HepG2 (cell line): ENCODE results near the gene JAK2. TPM values are rescaled to one million over a fixed set of nuclear protein-coding genes. Genes with fewer than 3 reads are reported as not detected.

Source experiments
- ATAC-seq: fragments of 200-7000 bp; cut with Tn5 transposase; 3 replicates; pipeline ENCODE4 v1.9.1; 2020; ENCODE audit warnings: mild to moderate bottlenecking, moderate library complexity
- BruUV-seq: library from RNA; stranded (reverse); fragments of 400-500 nt; replicated peaks from 2 replicates; lab custom pipeline; 2021; lab: Mats Ljungman, UMichigan
- CTCF ChIA-PET: fragments of 300-600 bp; formaldehyde crosslinking; extraction: SDS; loops from one replicate; lab custom pipeline; 2021; ENCODE audit warnings: low total read pairs, inconsistent platforms, low intra/inter-chr PET ratio; lab: Yijun Ruan, JAX
- POLR2A ChIA-PET: fragments of 350-600 bp; sonication (Branson Sonifier 250); formaldehyde crosslinking; loops from one replicate; lab custom pipeline; 2020; ENCODE audit warnings: antibody characterized with exemption, inconsistent platforms; lab: Yijun Ruan, JAX
- DNase-seq: peaks from one replicate; pipeline ENCODE4 v3.0.0-alpha.2; 2015; ENCODE audit warnings: low spot score
- FAIRE-seq: peaks from 3 replicates; lab custom pipeline; 2011; peaks lifted over from hg19 to GRCh38; lab: Jason Lieb, UNC
- H2AFZ ChIP-seq: one replicate; pipeline ENCODE4 v1.6.1; 2011; ENCODE audit warnings: low read length, inconsistent platforms
- H3K27ac ChIP-seq: fragments of 300-600 bp; 3 replicates; pipeline ENCODE4 v1.8.0; 2011; ENCODE audit warnings: mixed run types, mild to moderate bottlenecking, mixed read lengths, low read length, inconsistent platforms; ENCODE audit not compliant: insufficient read depth; ENCODE audit errors: extremely low read length
- H3K27me3 ChIP-seq, 2 experiments: fragments of 200-600 bp in 1 of 2; 2 replicates in 1 of 2; 3 replicates in 1 of 2; pipeline versions ENCODE4 v1.6.0 to v1.8.0; 2011; ENCODE audit warnings: low read length in 2 of 2, mild to moderate bottlenecking in 2 of 2, moderate library complexity in 2 of 2, inconsistent platforms in 1 of 2; ENCODE audit not compliant: insufficient read depth in 2 of 2, control insufficient read depth in 1 of 2
- H3K36me3 ChIP-seq, 2 experiments: fragments of 200-600 bp in 1 of 2; replicated peaks in 1 of 2; 2 replicates in 1 of 2; 3 replicates in 1 of 2; pipeline versions ENCODE4 v1.5.1 to v1.8.0; 2011; ENCODE audit warnings: low read length in 2 of 2, inconsistent platforms in 1 of 2; ENCODE audit not compliant: insufficient read depth in 2 of 2, control insufficient read depth in 1 of 2
- H3K4me1 ChIP-seq: 2 replicates; pipeline ENCODE4 v1.5.1; 2012; ENCODE audit warnings: low read length, inconsistent platforms; ENCODE audit not compliant: insufficient read depth
- H3K4me2 ChIP-seq: 2 replicates; pipeline ENCODE4 v1.6.0; 2011; ENCODE audit warnings: low read depth, low read length, inconsistent platforms
- H3K4me3 ChIP-seq, 3 experiments: fragments of 200-600 bp in 1 of 3; sonication (generic), shearing (Covaris generic) in 1 of 3; replicated peaks in 1 of 3; 2 replicates each; pipeline ENCODE4 v1.5.1; 2011 to 2016; ENCODE audit warnings: low read length in 3 of 3, inconsistent platforms in 2 of 3, low read depth in 2 of 3, mild to moderate bottlenecking in 2 of 3, control low read depth in 1 of 3, mixed read lengths in 1 of 3; ENCODE audit not compliant: insufficient read depth in 1 of 3
- H3K79me2 ChIP-seq: one replicate; pipeline ENCODE4 v1.6.1; 2011; ENCODE audit warnings: low read length, inconsistent platforms; ENCODE audit not compliant: insufficient read depth
- H3K9ac ChIP-seq: 2 replicates; pipeline ENCODE4 v1.6.0; 2011; ENCODE audit warnings: mild to moderate bottlenecking, low read depth, low read length, inconsistent platforms; ENCODE audit not compliant: insufficient read depth
- H3K9me3 ChIP-seq: 2 replicates; pipeline ENCODE4 v1.5.1; 2012; ENCODE audit warnings: mild to moderate bottlenecking, low read length
- H4K20me1 ChIP-seq: 2 replicates; pipeline ENCODE4 v1.6.0; 2011; ENCODE audit warnings: inconsistent platforms, mild to moderate bottlenecking, low read length, moderate library complexity; ENCODE audit not compliant: insufficient read depth
- AHR ChIP-seq: IDR thresholded peaks from 2 replicates; pipeline ENCODE4 v1.6.1; 2018; ENCODE audit warnings: missing genetic modification reagents, missing compliant biosample characterization
- CBX5 ChIP-seq: sonication (generic); formaldehyde crosslinking; IDR thresholded peaks from 2 replicates; pipeline ENCODE4 v1.4.0; 2020; ENCODE audit warnings: missing genetic modification reagents, borderline replicate concordance
- HDAC1 ChIP-seq: sonication (generic); formaldehyde crosslinking; IDR thresholded peaks from 2 replicates; pipeline ENCODE4 v1.5.1; 2020; ENCODE audit warnings: mild to moderate bottlenecking, missing genetic modification reagents
- JUND ChIP-seq: sonication (generic); formaldehyde crosslinking; IDR thresholded peaks from 2 replicates; pipeline ENCODE4 v1.8.0; 2022; ENCODE audit warnings: mild to moderate bottlenecking, missing genetic modification reagents
- MAFF ChIP-seq: IDR thresholded peaks from 2 replicates; pipeline ENCODE4 v1.6.1; 2011; ENCODE audit warnings: low read depth, low read length, improper control_type of control experiment
- MAFK ChIP-seq, 2 experiments: IDR thresholded peaks in 1 of 2; conservative IDR thresholded peaks in 1 of 2; 2 replicates each; pipeline ENCODE4 v1.6.1; 2011; ENCODE audit warnings: improper control_type of control experiment in 2 of 2, low read length in 2 of 2
- PPARG ChIP-seq: conservative IDR thresholded peaks from 2 replicates; pipeline ENCODE4 v1.6.1; 2016; ENCODE audit warnings: missing biosample characterization, missing genetic modification reagents
- ZBTB3 ChIP-seq: sonication (generic); formaldehyde crosslinking; IDR thresholded peaks from 2 replicates; pipeline ENCODE4 v1.4.0; 2020; ENCODE audit warnings: low read depth, mild to moderate bottlenecking, moderate library complexity, missing genetic modification reagents, borderline replicate concordance
- ZNF143 ChIP-seq: sonication (generic); formaldehyde crosslinking; IDR thresholded peaks from 2 replicates; pipeline ENCODE4 v1.4.0; 2020; ENCODE audit warnings: missing genetic modification reagents
- ZNF484 ChIP-seq: sonication (generic); formaldehyde crosslinking; IDR thresholded peaks from 2 replicates; pipeline ENCODE4 v1.5.1; 2020; ENCODE audit warnings: mild to moderate bottlenecking, low read depth, missing genetic modification reagents, borderline replicate concordance
- ZNF569 ChIP-seq: sonication (generic); formaldehyde crosslinking; IDR thresholded peaks from 2 replicates; pipeline ENCODE4 v1.5.0; 2020; ENCODE audit warnings: mild to moderate bottlenecking, missing genetic modification reagents, moderate library complexity, borderline replicate concordance
- WGBS: methylation state at CpG from one replicate; pipeline ENCODE4 v1.1.6; 2017; ENCODE audit warnings: low lambda C conversion rate; 5-methylcytosine and 5-hydroxymethylcytosine counted together
- in situ Hi-C: cut with HindIII; loops from 2 replicates; pipeline ENCODE4 v1.10.0; 2017; ENCODE audit warnings: low pct_unique_long_range_greater_than_20kb; ENCODE audit not compliant: extremely low pct_ligation_motif_present
- intact Hi-C: fragments of 100-400 bp; cut with micrococcal nuclease; formaldehyde crosslinking; loops from one replicate; pipeline ENCODE4 v1.10.0; 2022; ENCODE audit not compliant: unreplicated experiment
- polyA plus RNA-seq, 8 experiments: library from polyadenylated mRNA; depleted of rRNA in 3 of 8; stranded (reverse) in 7 of 8; unstranded in 1 of 8; fragments of >200 nt; fragmentation: Illumina TruSeq in 4 of 8; extraction: Trizol in 4 of 8; gene quantifications; 2 replicates each; pipeline versions ENCODE4 v1.2.1 to v1.2.3, GENCODE V29; 2011 to 2016; ENCODE audit warnings: low read depth in 4 of 8, missing spikeins in 1 of 8, mixed read lengths in 1 of 8; ENCODE audit not compliant: insufficient read depth in 1 of 8
- total RNA-seq, 5 experiments: library from RNA; depleted of rRNA; stranded (reverse); fragments of >200 nt; fragmentation: Illumina TruSeq; extraction: Trizol; gene quantifications; 2 replicates each; pipeline ENCODE4 v1.2.3, GENCODE V29; 2016; ENCODE audit warnings: low read depth in 1 of 5
- TF ChIP-seq, protein P1 (sequence below): sonication (generic); formaldehyde crosslinking; IDR thresholded peaks from 2 replicates; pipeline ENCODE4 v1.4.0; 2020; ENCODE audit warnings: missing genetic modification reagents

Gene JAK2
- total and polyA plus RNA-seq, 2 of the 13 experiments (the other 11 are each of a cell fraction or from before 2014, with no cell fraction given) = 1.1 to 4.1 TPM

DNA sequence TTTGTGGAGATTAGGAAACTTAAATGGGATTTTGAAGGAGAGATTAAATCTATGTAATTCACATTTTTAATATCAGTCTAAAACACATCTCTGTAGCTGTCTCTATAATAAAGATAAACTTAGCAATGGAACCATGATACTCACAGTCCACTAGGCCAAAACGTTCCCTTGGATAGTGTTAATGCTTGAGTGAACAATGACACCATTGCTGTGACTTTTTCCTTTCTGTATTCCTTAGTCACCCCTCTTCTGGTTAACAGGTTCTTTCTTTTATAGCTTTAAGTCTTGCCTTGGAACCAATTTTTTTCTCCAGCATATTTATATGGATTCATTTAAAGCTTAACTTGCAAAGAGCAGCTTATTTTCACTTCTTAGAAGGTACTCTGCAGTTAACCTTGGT, 137.0 kb downstream of the JAK2 start (continued):
- TF ChIP-seq CBX5 (CRISPR knock-in tag) = no peak
- no peak for TF ChIP-seq ZNF143 (CRISPR knock-in tag)
- no peak for TF ChIP-seq PPARG (CRISPR knock-in tag)
- no peak for TF ChIP-seq ZNF484
- TF ChIP-seq, protein P1, sequence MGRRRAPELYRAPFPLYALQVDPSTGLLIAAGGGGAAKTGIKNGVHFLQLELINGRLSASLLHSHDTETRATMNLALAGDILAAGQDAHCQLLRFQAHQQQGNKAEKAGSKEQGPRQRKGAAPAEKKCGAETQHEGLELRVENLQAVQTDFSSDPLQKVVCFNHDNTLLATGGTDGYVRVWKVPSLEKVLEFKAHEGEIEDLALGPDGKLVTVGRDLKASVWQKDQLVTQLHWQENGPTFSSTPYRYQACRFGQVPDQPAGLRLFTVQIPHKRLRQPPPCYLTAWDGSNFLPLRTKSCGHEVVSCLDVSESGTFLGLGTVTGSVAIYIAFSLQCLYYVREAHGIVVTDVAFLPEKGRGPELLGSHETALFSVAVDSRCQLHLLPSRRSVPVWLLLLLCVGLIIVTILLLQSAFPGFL = no peak

DNA sequence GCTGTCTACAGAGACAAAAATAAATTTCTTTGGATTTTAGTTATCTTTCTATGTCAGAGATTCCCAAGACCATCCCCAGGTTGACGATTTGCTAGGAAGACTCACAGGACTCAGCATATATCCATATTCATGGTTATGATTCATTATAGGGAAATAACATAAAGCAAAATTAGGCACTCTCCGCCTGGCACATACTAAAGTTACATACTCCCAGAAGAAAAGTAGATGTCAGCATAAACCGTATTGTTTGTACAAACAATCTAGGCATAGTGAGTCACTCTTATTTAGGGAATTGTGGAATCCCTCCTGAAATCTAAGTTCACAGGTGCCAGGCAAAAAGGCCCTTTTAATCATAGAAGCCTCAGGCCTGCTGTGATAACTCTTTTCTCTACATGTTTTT, 137.4 kb downstream of the JAK2 start:
- no peak overlapping the region for H3K4me2 ChIP-seq
- 89% methylated on average over 3 of the region's 3 CpGs for WGBS
- H3K9ac ChIP-seq = no peak overlapping the region
- no peaks in the 10 kb centered on the region; a peak in 1 of 5 replicates for H3K36me3 ChIP-seq
- BruUV-seq = no TSS peak
- in situ Hi-C loops = no loop called here
- POLR2A ChIA-PET = no interaction called here
- H3K27ac ChIP-seq = no peak overlapping the region
- no peak for DNase-seq
- no peaks in the 10 kb centered on the region for H3K9me3 ChIP-seq
- ATAC-seq = no peak
- no peak for FAIRE-seq
- no peak for TF ChIP-seq ZNF569 (CRISPR knock-in tag)
- peak; percentile 81 to 86 for TF ChIP-seq MAFK (conservative IDR thresholded peaks at IDR 0.05 in 1 of 2, IDR thresholded peaks at IDR 0.05 in 1 of 2; ENCODE audit: low read length in 2 of 2)
- TF ChIP-seq MAFF = peak; percentile 79
- TF ChIP-seq JUND = no peak
- TF ChIP-seq ZBTB3 (CRISPR knock-in tag) = no peak
- no peak for TF ChIP-seq HDAC1 (CRISPR knock-in tag)
- no peak for TF ChIP-seq AHR
- TF ChIP-seq, all 625 proteins: peak for 2
- Histone ChIP-seq H3K4me3 (no peak overlapping the region), H2AFZ (no peak overlapping the region), H3K4me1 (no peaks in the 10 kb centered on the region), H4K20me1 (no peaks in the 10 kb centered on the region), H3K27me3 (no peaks in the 10 kb centered on the region), H3K79me2 (no peaks in the 10 kb centered on the region)
- intact Hi-C loops = no loop called here
- CTCF ChIA-PET = no interaction called here
